Activated CD4-positive, alpha-beta T cell treated with anti-CD3 and anti-CD28 coated beads, Interleukin-2, amount 10 ng/mL, durations not matched to agents 24 days and 14 days (primary cell): Measurements from ENCODE around the gene SH3GL2. TPM values are rescaled to one million over a fixed set of nuclear protein-coding genes. Genes with fewer than 3 reads are reported as not detected.

Experiments
- DNase-seq: peaks from one replicate; pipeline ENCODE4 v3.0.0; 2022
- H3K27ac Mint-ChIP-seq: one replicate; pipeline ENCODE4 v1.8.0; 2022; ENCODE audit warnings: mild to moderate bottlenecking, mixed read lengths
- H3K27me3 Mint-ChIP-seq: one replicate; pipeline ENCODE4 v1.8.0; 2022; ENCODE audit warnings: mixed read lengths
- H3K36me3 Mint-ChIP-seq: one replicate; pipeline ENCODE4 v1.8.0; 2022; ENCODE audit warnings: low read depth, mild to moderate bottlenecking, mixed read lengths
- H3K4me1 Mint-ChIP-seq: one replicate; pipeline ENCODE4 v1.8.0; 2021; ENCODE audit warnings: mixed read lengths
- H3K4me3 Mint-ChIP-seq: one replicate; pipeline ENCODE4 v1.8.0; 2022; ENCODE audit warnings: mild to moderate bottlenecking, moderate library complexity, mixed read lengths
- H3K9me3 Mint-ChIP-seq: one replicate; pipeline ENCODE4 v1.8.0; 2021; ENCODE audit warnings: mixed read lengths
- intact Hi-C: fragments of 100-400 bp; cut with micrococcal nuclease; formaldehyde crosslinking; loops from one replicate; pipeline ENCODE4 v1.15.1; 2023
- total RNA-seq: library from RNA; stranded (reverse); gene quantifications from 2 replicates; pipeline ENCODE4 v1.2.3, GENCODE V29; 2022

SH3GL2 gene
- total RNA-seq: not detected in 2 replicates

GRCh38 chr9:17578911-17579793, at the start of gene SH3GL2:
Gene SH3GL2, plus strand, starts transcription at chr9:17579066.
- DNase-seq: peak; percentile 55
- intact Hi-C loops: no loop called here
- H3K4me1 Mint-ChIP-seq: no peaks in the 10 kb centered on the region
- H3K4me3 Mint-ChIP-seq: peak within 1 kb of the TSS; percentile 64
- H3K27ac Mint-ChIP-seq: no peak within 1 kb of the TSS
- no peaks in the 10 kb centered on the region for H3K36me3 Mint-ChIP-seq
- peaks cover 27% of the 10 kb centered on the region for H3K27me3 Mint-ChIP-seq
- peaks cover 4% of the 10 kb centered on the region for H3K9me3 Mint-ChIP-seq

- no peak overlapping the region for H3K4me3 Mint-ChIP-seq
- no peaks in the 10 kb centered on the region for H3K4me1 Mint-ChIP-seq
- H3K36me3 Mint-ChIP-seq: no peaks in the 10 kb centered on the region
- no peak overlapping the region for H3K27ac Mint-ChIP-seq
- peak; percentile 67 for DNase-seq
- no peaks in the 10 kb centered on the region for H3K27me3 Mint-ChIP-seq
- no peaks in the 10 kb centered on the region for H3K9me3 Mint-ChIP-seq
- intact Hi-C loops: loop anchor here (10.0 kb wide), 1 partner anchor 273 kb away; no protein-coding TSS in a partner anchor
These were observed 47.1 kb upstream of the SH3GL2 start for GRCh38 chr9:17531642-17532254.

GRCh38 chr9:17532461-17532860, 46.4 kb upstream of the SH3GL2 start:
- no peaks in the 10 kb centered on the region for H3K9me3 Mint-ChIP-seq
- intact Hi-C loops: loop anchor here (10.0 kb wide), 1 partner anchor 272 kb away; no protein-coding TSS in a partner anchor
- no peak overlapping the region for H3K4me3 Mint-ChIP-seq
- H3K4me1 Mint-ChIP-seq: no peaks in the 10 kb centered on the region
- H3K36me3 Mint-ChIP-seq: no peaks in the 10 kb centered on the region
- no peak overlapping the region for H3K27ac Mint-ChIP-seq
- no peaks in the 10 kb centered on the region for H3K27me3 Mint-ChIP-seq
- DNase-seq: peak; percentile 47

- no peak for DNase-seq
- no peaks in the 10 kb centered on the region for H3K27me3 Mint-ChIP-seq
- H3K9me3 Mint-ChIP-seq: no peaks in the 10 kb centered on the region
- H3K4me3 Mint-ChIP-seq: no peak overlapping the region
- intact Hi-C loops: loop anchor here (10.0 kb wide), 1 partner anchor 270 kb away; no protein-coding TSS in a partner anchor
- H3K4me1 Mint-ChIP-seq: no peaks in the 10 kb centered on the region
- no peak overlapping the region for H3K27ac Mint-ChIP-seq
- H3K36me3 Mint-ChIP-seq: no peaks in the 10 kb centered on the region
These were observed 43.7 kb upstream of the SH3GL2 start for GRCh38 chr9:17535176-17535575.

GRCh38 chr9:17536027-17536426, 42.8 kb upstream of the SH3GL2 start:
- no peak overlapping the region for H3K27ac Mint-ChIP-seq
- H3K27me3 Mint-ChIP-seq: no peaks in the 10 kb centered on the region
- no peak overlapping the region for H3K4me3 Mint-ChIP-seq
- H3K9me3 Mint-ChIP-seq: no peaks in the 10 kb centered on the region
- H3K36me3 Mint-ChIP-seq: no peaks in the 10 kb centered on the region
- H3K4me1 Mint-ChIP-seq: no peaks in the 10 kb centered on the region
- intact Hi-C loops: loop anchor here (10.0 kb wide), 1 partner anchor 269 kb away; no protein-coding TSS in a partner anchor
- DNase-seq: no peak

- H3K27ac Mint-ChIP-seq: no peak overlapping the region
- no peaks in the 10 kb centered on the region for H3K4me1 Mint-ChIP-seq
- H3K4me3 Mint-ChIP-seq: no peak overlapping the region
- intact Hi-C loops: no loop called here
- H3K36me3 Mint-ChIP-seq: no peaks in the 10 kb centered on the region
- no peaks in the 10 kb centered on the region for H3K9me3 Mint-ChIP-seq
- peak; percentile 5 for DNase-seq
- no peaks in the 10 kb centered on the region for H3K27me3 Mint-ChIP-seq
These were observed 27.8 kb upstream of the SH3GL2 start for GRCh38 chr9:17551023-17551422.

- Mint-ChIP-seq H3K27ac (no peak overlapping the region), H3K4me1 (no peaks in the 10 kb centered on the region), H3K27me3 (no peaks in the 10 kb centered on the region), H3K36me3 (no peaks in the 10 kb centered on the region), H3K4me3 (no peak overlapping the region), H3K9me3 (no peaks in the 10 kb centered on the region)
- peak; percentile 2 for DNase-seq
- intact Hi-C loops: no loop called here
These were observed 23.4 kb upstream of the SH3GL2 start for GRCh38 chr9:17555362-17556054.

GRCh38 chr9:17556255-17556654, 22.6 kb upstream of the SH3GL2 start:
- H3K9me3 Mint-ChIP-seq: no peaks in the 10 kb centered on the region
- no peak for DNase-seq
- no peaks in the 10 kb centered on the region for H3K4me1 Mint-ChIP-seq
- H3K36me3 Mint-ChIP-seq: no peaks in the 10 kb centered on the region
- H3K27me3 Mint-ChIP-seq: no peaks in the 10 kb centered on the region
- intact Hi-C loops: no loop called here
- H3K27ac Mint-ChIP-seq: no peak overlapping the region
- no peak overlapping the region for H3K4me3 Mint-ChIP-seq

- Mint-ChIP-seq H3K36me3 (no peaks in the 10 kb centered on the region), H3K4me1 (no peaks in the 10 kb centered on the region), H3K27ac (no peak overlapping the region)
These were observed 21.9 kb upstream of the SH3GL2 start for GRCh38 chr9:17556935-17557334.

GRCh38 chr9:17571825-17572224, 7.0 kb upstream of the SH3GL2 start:
- DNase-seq: peak; percentile 15
- H3K4me1 Mint-ChIP-seq: no peaks in the 10 kb centered on the region
- intact Hi-C loops: no loop called here
- no peaks in the 10 kb centered on the region for H3K27me3 Mint-ChIP-seq
- no peaks in the 10 kb centered on the region for H3K36me3 Mint-ChIP-seq
- peaks cover 4% of the 10 kb centered on the region for H3K9me3 Mint-ChIP-seq
- no peak overlapping the region for H3K27ac Mint-ChIP-seq
- H3K4me3 Mint-ChIP-seq: no peak overlapping the region

More at GRCh38 chr9:17556935-17557334, 21.9 kb upstream of the SH3GL2 start:
- intact Hi-C loops: no loop called here
- Mint-ChIP-seq H3K9me3 (no peaks in the 10 kb centered on the region), H3K27me3 (no peaks in the 10 kb centered on the region), H3K4me3 (no peak overlapping the region)
- DNase-seq: peak; percentile 6

GRCh38 chr9:17574342-17574741, 4.5 kb upstream of the SH3GL2 start:
- Mint-ChIP-seq H3K36me3 (no peaks in the 10 kb centered on the region), H3K4me1 (no peaks in the 10 kb centered on the region), H3K9me3 (peaks cover 4% of the 10 kb centered on the region), H3K27ac (no peak overlapping the region), H3K27me3 (peaks cover 12% of the 10 kb centered on the region), H3K4me3 (no peak overlapping the region)
- no peak for DNase-seq
- intact Hi-C loops: no loop called here

- Mint-ChIP-seq H3K4me3 (no peak overlapping the region), H3K36me3 (no peaks in the 10 kb centered on the region), H3K9me3 (peaks cover 4% of the 10 kb centered on the region), H3K4me1 (no peaks in the 10 kb centered on the region), H3K27ac (no peak overlapping the region), H3K27me3 (peaks cover 27% of the 10 kb centered on the region)
- intact Hi-C loops: no loop called here
- no peak for DNase-seq
These were observed 322 bp upstream of the SH3GL2 start for GRCh38 chr9:17578577-17578910.

- Mint-ChIP-seq H3K36me3 (no peaks in the 10 kb centered on the region), H3K9me3 (peaks cover 4% of the 10 kb centered on the region), H3K27me3 (peaks cover 27% of the 10 kb centered on the region), H3K4me1 (no peaks in the 10 kb centered on the region), H3K4me3 (no peak overlapping the region), H3K27ac (no peak overlapping the region)
- intact Hi-C loops: no loop called here
- no peak for DNase-seq
These were observed 1.3 kb downstream of the SH3GL2 start for GRCh38 chr9:17580119-17580518.

GRCh38 chr9:17587113-17587512, 8.2 kb downstream of the SH3GL2 start:
- no peaks in the 10 kb centered on the region for H3K4me1 Mint-ChIP-seq
- H3K27me3 Mint-ChIP-seq: no peaks in the 10 kb centered on the region
- intact Hi-C loops: no loop called here
- no peak for DNase-seq
- H3K9me3 Mint-ChIP-seq: no peaks in the 10 kb centered on the region
- no peak overlapping the region for H3K4me3 Mint-ChIP-seq
- no peaks in the 10 kb centered on the region for H3K36me3 Mint-ChIP-seq
- no peak overlapping the region for H3K27ac Mint-ChIP-seq
